Upper lobe of left lung (tissue), 4 donors: ENCODE measurements around the gene AK9.

Experiments
- POLR2A ChIP-seq, 4 donors: fragments of 450-650 bp; IDR thresholded peaks; one replicate each; pipeline ENCODE4 v1.5.1; 2016 to 2017; ENCODE audit warnings: antibody characterized with exemption in 4 of 4, mild to moderate bottlenecking in 2 of 4
- POLR2AphosphoS5 ChIP-seq, 2 donors: sonication (generic); formaldehyde crosslinking; IDR thresholded peaks; one replicate each; pipeline ENCODE4 v1.5.1; 2017; ENCODE audit warnings: antibody characterized with exemption in 2 of 2
- TF ChIP-seq, protein P1 (sequence below), 6 experiments: fragments of 450-650 bp in 4 of 6; fragments of 200-600 bp in 2 of 6; sonication (generic) in 2 of 6; IDR thresholded peaks; one replicate each; pipeline ENCODE4 v1.5.1; 2016 to 2019; ENCODE audit warnings: antibody characterized with exemption in 6 of 6

- TF ChIP-seq, protein P1, sequence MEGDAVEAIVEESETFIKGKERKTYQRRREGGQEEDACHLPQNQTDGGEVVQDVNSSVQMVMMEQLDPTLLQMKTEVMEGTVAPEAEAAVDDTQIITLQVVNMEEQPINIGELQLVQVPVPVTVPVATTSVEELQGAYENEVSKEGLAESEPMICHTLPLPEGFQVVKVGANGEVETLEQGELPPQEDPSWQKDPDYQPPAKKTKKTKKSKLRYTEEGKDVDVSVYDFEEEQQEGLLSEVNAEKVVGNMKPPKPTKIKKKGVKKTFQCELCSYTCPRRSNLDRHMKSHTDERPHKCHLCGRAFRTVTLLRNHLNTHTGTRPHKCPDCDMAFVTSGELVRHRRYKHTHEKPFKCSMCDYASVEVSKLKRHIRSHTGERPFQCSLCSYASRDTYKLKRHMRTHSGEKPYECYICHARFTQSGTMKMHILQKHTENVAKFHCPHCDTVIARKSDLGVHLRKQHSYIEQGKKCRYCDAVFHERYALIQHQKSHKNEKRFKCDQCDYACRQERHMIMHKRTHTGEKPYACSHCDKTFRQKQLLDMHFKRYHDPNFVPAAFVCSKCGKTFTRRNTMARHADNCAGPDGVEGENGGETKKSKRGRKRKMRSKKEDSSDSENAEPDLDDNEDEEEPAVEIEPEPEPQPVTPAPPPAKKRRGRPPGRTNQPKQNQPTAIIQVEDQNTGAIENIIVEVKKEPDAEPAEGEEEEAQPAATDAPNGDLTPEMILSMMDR (IDR thresholded peaks at IDR 0.05): no peak
- TF ChIP-seq POLR2A (IDR thresholded peaks at IDR 0.05): no peak
- no peak for TF ChIP-seq POLR2AphosphoS5 (IDR thresholded peaks at IDR 0.05)
Measured at GRCh38 chr6:109736273-109737025, 45.4 kb upstream of the AK9 start.
